Hematopoietic multipotent progenitor cell treated with erythropoietin and hydrocortisone succinate and interleukin-3 and kit ligand, for 17 days (in vitro differentiated cells): Measurements from ENCODE around the gene AGAP1.

Experiments used
- DNase-seq: peaks from one replicate; pipeline ENCODE4 v3.0.0-alpha.2; 2015; ENCODE audit warnings: low spot score

Gene AGAP1

DNA sequence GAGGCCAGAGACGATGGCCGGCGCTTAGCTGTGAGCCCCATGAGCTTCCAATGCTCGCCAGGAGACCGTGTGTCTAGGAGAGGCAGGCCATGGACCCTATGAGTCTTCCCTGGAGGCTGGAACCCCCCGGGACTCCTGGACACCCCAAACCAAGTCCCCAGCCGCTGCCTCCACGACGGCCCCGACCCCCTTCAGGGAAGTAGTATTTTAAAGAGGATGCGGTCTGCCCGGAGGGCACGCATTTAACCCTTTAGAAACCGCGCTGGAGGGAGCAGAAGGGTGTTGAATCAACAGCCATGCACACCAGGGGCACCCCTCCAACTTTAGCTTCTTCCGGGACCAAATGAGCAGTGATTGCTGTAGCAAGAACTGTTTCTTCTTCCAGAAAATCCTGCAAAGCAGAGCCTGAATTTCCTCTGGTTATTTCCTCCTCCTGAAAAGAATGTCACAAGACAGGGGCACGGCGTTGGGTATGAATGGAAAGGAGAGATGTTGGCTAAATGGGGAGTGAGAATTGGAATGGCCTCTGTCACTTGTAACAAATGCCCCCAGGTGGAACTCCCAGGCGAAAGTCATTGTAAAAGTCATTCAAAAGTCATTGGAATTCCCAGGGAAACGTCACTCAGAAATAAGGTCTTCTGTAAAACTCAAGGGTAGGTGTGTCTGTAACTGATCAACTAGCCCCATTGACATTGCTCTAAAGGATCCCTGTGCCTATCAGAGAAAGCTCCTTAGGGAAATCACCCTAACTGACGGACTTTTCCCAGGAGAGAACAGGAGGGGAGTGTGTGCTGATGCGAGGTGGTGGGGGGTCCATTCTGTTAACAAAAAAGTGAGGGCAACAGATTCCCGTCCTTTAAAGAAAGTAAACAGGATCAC is 680.1 kb downstream of the AGAP1 start:
- DNase-seq, result no peak

DNA sequence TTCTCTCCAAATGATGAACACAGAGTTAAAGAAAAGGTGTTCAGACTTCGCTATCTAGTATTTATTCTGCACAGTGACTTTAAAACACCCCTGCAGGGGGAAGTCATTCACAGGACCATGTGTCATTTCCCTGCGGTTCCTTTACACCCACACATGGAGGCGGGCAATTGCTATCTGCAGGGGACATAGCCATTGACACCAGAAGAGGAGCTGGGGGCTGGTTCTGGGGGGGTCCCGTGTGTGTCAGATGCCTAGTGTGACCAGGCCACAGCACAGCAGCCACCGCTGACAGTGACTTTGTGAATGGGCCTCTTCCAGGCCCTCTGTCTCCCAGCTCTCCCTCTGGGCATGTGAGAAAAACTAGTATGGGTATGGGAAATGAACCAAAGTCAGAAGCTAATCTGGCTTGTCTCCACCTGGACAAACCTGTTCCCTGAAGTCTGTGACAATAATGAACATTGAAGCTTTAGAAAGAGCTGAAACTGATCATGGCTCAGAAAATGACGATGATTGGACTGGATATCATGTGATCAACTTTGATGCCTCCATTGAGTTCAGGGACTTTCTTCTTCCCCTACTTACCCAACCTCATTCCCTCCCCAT is 681.8 kb downstream of the AGAP1 start:
- DNase-seq, result no peak

DNA sequence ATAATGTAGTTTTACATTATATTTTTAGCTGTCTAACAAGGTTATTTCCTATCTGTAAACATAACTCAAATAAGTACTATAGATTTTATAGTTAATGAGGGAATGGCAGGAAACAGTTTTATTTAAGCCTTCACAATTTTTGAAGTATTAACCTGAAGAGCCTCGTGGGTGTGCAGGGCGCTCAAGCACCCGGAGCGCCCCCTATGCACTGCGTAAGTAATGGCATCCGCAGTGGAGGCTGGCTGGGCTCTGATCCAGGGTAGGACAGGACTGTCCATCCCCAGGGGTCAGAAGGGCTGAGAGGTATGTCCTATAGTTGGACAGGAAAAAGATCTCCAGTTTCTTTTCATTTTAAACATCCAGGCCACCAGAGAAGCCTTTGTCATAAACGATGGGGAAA is 682.6 kb downstream of the AGAP1 start:
- peak; percentile 7 for DNase-seq

DNA sequence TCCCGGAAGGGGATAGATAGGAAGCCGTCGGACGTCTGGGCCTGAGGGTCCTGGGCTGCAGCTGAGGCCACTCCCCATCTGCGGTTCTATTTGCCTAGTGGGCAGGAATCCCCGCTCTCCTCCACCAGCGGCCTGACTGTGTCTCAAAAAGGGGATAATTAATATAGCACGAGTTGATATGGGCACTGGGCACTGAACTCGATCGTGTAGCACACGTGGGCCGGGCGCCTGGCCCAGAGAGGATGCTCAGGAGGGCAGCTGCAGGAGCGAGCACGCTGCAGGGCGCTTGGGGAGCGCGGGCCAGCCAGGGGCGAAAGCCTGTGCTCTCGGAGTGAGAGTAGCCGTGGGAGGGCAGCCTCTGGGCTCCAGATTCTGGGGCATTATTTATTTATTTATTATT is 683.1 kb downstream of the AGAP1 start:
- no peak for DNase-seq

DNA sequence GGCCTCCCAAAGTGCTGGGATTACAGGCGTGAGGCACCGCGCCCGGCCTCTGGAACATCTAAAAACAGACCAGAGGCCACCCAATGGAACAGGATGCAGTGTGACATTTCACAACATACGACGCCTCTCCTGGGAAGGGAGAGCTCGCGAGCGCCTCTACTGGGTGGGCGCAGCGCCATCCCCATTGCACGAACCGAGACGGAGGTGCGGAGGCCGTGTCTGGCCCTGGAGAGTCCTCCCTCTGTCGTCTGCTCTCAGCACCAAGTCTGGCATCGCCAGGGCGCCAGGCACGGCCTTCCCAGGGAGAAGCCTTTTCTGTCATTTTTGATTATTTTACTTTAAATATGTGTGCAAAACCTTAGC is 683.7 kb downstream of the AGAP1 start:
- peak; percentile 8 for DNase-seq

DNA sequence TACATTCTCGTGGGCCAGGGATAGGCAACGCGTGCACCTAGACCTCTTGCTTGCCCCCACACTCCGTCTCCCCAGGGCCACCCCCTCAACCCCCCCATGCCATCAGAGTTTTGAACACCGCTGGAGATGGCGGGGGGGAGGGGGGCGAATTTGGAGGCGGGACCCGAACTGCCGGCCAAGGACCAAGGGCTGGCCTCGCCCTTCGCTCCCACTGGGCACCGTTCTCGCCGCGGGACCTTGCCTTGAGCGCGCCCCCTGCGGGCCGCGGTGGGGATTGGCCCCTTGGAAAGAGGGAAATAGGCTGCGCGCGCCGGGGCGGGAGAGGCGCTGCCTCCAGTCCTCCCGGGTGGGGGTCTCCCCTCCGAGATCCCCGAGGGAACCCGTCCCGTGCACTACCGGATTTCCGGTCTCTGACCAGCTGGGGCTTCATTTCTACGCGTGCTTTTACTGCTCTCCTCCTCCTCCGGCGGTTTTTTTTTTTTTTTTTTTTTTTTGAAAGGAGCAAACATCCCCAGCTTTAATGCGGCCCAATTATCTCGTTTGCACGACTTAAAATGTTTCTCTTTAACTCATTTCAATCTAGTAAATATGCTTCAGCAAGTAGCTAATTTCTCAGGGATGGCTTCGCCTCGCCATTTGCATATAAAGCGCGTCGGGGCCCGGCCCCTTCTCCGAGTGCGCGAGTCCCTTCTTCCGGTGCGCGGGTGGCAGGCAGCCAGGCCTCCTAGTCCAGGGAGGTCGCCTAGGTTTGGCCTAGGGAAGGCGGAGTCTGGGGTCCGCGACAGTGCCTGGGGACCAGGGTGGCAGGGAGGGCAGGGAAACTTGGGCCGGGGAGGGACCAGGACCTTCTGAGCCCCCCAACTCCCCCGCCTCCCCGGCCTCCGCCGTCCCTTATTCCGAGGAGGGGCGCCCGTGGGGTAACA is 684.4 kb downstream of the AGAP1 start:
- peak; percentile 50 for DNase-seq

DNA sequence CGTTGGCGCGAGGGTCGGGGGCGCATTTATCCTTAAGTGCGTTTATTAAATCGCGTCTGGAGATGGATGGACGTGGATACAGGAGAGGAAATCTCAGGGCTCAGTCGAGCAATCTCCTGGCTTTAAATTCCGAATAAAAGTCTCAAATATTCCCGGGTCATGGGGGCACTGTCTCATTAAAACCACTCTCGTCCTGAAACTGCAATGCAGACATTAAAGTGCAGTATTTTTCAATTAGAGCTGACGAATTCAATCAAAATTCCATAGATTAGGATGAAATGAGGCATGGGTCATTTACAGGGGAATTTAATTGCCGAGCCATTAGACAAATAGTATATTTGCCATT is 685.0 kb downstream of the AGAP1 start:
- DNase-seq, result no peak

DNA sequence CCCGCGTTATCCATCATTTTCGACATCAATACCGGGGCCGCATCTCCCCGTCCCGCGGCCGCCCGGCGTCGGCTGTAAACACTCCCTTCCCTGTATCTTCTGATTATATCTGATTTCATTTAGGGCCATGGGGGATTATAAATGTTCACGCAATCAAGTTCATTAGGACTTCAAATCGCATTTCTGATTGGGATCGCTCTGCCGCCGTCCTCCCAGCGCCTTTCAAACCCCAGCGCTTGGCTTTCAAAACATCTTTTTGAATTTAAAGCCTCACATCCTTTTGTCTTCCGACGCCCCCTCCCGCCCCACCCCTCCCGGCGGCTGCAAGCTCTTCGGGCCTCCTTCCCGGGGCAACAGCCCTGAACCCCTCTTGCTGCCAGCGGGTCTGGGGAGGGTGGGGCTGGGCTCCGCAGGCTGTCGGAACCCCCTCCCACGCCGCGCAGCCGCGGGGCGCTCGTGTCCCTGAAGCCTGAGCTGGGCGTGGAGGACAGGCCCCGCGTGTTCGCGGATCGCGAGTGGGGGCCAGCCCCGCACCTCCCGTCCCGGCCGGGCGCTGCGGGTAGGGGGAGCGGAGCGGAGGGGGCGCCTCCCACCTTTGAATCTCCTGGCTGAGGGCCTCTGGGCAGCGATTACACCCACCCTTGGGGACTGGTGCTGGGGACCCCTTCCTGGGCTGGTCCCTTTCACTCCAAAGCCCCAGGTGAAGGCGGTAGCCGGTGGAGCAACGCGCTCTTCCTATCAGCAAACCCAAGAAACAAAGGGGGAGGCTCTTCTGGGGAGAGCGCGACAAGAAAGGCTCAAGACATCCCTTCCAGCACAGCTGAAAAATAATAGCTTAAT is 685.6 kb downstream of the AGAP1 start:
- DNase-seq, result no peak

DNA sequence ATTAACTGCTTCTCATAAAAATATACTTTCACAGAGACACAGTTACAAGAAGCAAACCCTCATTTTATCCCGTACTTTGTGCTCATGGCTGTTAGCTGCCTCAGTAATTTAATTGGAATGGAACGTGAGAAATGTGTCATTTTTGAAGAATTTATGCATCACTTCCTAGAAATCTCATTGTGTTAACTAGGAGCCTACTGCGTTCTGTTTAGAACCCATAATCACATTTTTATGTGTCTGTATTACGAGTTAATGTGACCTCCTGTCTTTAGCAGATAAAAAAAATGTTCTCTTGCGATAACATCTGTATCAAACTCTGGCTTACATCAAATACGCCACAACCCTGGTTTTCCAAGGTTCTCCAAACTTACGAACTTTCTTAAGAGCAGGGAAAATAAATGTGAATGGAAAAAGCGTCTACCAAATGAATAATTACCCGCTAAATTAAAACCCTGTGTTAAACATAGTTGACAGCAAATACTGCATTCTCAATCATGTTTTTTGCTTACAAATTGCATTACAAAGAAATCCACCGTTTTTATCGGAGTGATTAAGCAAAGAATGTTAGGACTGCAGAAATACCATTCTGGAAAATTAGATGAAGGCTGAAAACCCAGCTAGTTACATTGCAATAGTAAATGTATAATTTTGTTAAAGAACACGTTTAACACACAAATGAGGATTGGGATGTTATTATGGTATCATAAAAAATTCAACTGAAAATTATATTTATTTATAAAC is 686.4 kb downstream of the AGAP1 start:
- no peak for DNase-seq

DNA sequence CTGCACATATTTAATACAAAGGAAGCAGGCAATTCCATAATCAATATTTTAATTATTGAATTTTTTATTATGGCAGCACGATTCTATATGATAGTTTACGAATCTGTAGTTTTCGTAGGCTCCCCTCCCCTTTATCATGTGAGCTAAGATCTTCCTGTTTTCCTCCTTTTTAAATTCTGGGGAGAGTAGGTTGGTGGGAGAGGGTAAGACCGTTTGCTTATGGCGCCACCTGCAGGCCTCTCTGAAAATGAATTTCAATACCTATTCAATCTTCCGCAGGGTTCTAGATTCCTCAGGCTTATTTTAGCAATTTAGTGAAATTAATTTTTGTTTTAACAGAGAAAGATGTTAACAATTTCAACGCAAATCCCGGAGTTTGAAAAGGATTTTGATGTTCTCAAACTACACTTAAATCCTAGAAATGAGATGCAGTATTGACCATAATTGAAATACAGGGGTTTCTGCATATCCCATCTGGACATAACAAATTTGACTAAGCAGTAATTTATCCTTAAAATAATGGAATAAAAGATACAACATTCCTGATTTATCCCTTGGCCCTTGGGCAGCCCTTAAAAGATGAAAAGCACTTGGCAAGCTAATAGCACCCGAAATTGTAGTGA is 687.1 kb downstream of the AGAP1 start:
- DNase-seq, result peak; percentile 47
